GM12891 (cell line): ENCODE results near the gene PPP1R3C. TPM values are rescaled to one million over a fixed set of nuclear protein-coding genes. Genes with fewer than 3 reads are reported as not detected.
A peak's percentile ranks its signal among the peaks of the same experiment; 100 is the strongest.

Experiments
- DNase-seq: peaks from one replicate; pipeline ENCODE4 v3.0.0; 2011; ENCODE audit warnings: low spot score; ENCODE audit not compliant: insufficient read length
- FAIRE-seq: peaks from 2 replicates; lab custom pipeline; 2011; peaks lifted over from hg19 to GRCh38; lab: Jason Lieb, UNC
- PAX5 ChIP-seq: IDR thresholded peaks from 2 replicates; pipeline ENCODE4 v1.6.1; 2011; ENCODE audit warnings: low read length, moderate library complexity, mild to moderate bottlenecking; ENCODE audit not compliant: insufficient read depth, severe bottlenecking
- POLR2A ChIP-seq: IDR thresholded peaks from 2 replicates; pipeline ENCODE4 v1.6.1; 2011; ENCODE audit warnings: low read depth, low read length, control low read depth
- POLR2AphosphoS5 ChIP-seq: IDR thresholded peaks from 2 replicates; pipeline ENCODE4 v1.6.1; 2011; ENCODE audit warnings: low read depth, low read length, control low read depth
- POU2F2 ChIP-seq: IDR thresholded peaks from 2 replicates; pipeline ENCODE4 v1.6.1; 2011; ENCODE audit warnings: low read depth, mild to moderate bottlenecking, control low read depth, low read length, moderate library complexity
- SPI1 ChIP-seq: IDR thresholded peaks from 2 replicates; pipeline ENCODE4 v1.6.1; 2011; ENCODE audit warnings: low read depth, low read length, control low read depth
- TAF1 ChIP-seq: IDR thresholded peaks from 2 replicates; pipeline ENCODE4 v1.6.1; 2011; ENCODE audit warnings: low read depth, low read length, control low read depth
- polyA plus RNA-seq: library from polyadenylated mRNA; unstranded; fragments of >200 nt; gene quantifications from one replicate; pipeline ENCODE4 v1.2.1, GENCODE V29; 2012; ENCODE audit warnings: low read depth, missing spikeins, inconsistent platforms; ENCODE audit not compliant: missing spikeins

PPP1R3C gene
- polyA plus RNA-seq, result not detected

- FAIRE-seq, result no peak
- TF ChIP-seq POLR2AphosphoS5 (no peak), TAF1 (no peak), POU2F2 (no peak), PAX5 (no peak), SPI1 (no peak), POLR2A (no peak)
- DNase-seq, result peak; percentile 6
Measured at GRCh38 chr10:91632671-91633550, at the start of gene PPP1R3C. TSS of gene PPP1R3C (minus strand) at chr10:91633071. CDS start at chr10:91632969, 102 bp downstream.

GRCh38 chr10:91681361-91682276, 48.7 kb upstream of the PPP1R3C start:
- no peak for DNase-seq
- no peak for FAIRE-seq

GRCh38 chr10:91680487-91680886, 47.6 kb upstream of the PPP1R3C start:
- DNase-seq, result no peak
- FAIRE-seq, result no peak
- TF ChIP-seq POU2F2, result no peak
- no peak for TF ChIP-seq POLR2AphosphoS5
- no peak for TF ChIP-seq PAX5
- no peak for TF ChIP-seq TAF1
- TF ChIP-seq SPI1, result no peak
- no peak for TF ChIP-seq POLR2A

More at GRCh38 chr10:91681361-91682276, 48.7 kb upstream of the PPP1R3C start:
- no peak for TF ChIP-seq POLR2A
- TF ChIP-seq TAF1, result no peak
- no peak for TF ChIP-seq POLR2AphosphoS5
- TF ChIP-seq POU2F2, result no peak
- no peak for TF ChIP-seq SPI1
- no peak for TF ChIP-seq PAX5

GRCh38 chr10:91679296-91679695, 46.4 kb upstream of the PPP1R3C start:
- TF ChIP-seq TAF1 (no peak), POU2F2 (no peak), PAX5 (no peak), SPI1 (no peak), POLR2AphosphoS5 (no peak), POLR2A (no peak)
- no peak for FAIRE-seq

GRCh38 chr10:91677911-91678310, 45.0 kb upstream of the PPP1R3C start:
- no peak for FAIRE-seq
- DNase-seq, result no peak
- TF ChIP-seq POLR2AphosphoS5, result no peak

More at GRCh38 chr10:91679296-91679695, 46.4 kb upstream of the PPP1R3C start:
- no peak for DNase-seq

GRCh38 chr10:91672021-91672608, 39.2 kb upstream of the PPP1R3C start:
- DNase-seq (no peak), FAIRE-seq (no peak)
- TF ChIP-seq POU2F2, result no peak
- TF ChIP-seq PAX5, result no peak
- no peak for TF ChIP-seq SPI1
- no peak for TF ChIP-seq POLR2AphosphoS5
- no peak for TF ChIP-seq POLR2A
- no peak for TF ChIP-seq TAF1

- DNase-seq (no peak), FAIRE-seq (no peak)
- TF ChIP-seq PAX5, result no peak
- no peak for TF ChIP-seq SPI1
- TF ChIP-seq POU2F2, result no peak
- TF ChIP-seq TAF1, result no peak
- TF ChIP-seq POLR2AphosphoS5, result no peak
- TF ChIP-seq POLR2A, result no peak
Measured at GRCh38 chr10:91668913-91669312, 36.0 kb upstream of the PPP1R3C start.

- DNase-seq, result no peak
- no peak for FAIRE-seq
- TF ChIP-seq TAF1, result no peak
- TF ChIP-seq POLR2AphosphoS5, result no peak
- TF ChIP-seq POLR2A, result no peak
- no peak for TF ChIP-seq PAX5
- no peak for TF ChIP-seq POU2F2
Measured at GRCh38 chr10:91665842-91666241, 33.0 kb upstream of the PPP1R3C start.
